ENCODE data around the gene DENND4C. TPM values are rescaled to one million over a fixed set of nuclear protein-coding genes. Genes with fewer than 3 reads are reported as not detected.

The DENND4C gene
- total RNA-seq, 3 donors from 2014 or later = 54.7 to 93.0 (median 72.3) TPM

DNA sequence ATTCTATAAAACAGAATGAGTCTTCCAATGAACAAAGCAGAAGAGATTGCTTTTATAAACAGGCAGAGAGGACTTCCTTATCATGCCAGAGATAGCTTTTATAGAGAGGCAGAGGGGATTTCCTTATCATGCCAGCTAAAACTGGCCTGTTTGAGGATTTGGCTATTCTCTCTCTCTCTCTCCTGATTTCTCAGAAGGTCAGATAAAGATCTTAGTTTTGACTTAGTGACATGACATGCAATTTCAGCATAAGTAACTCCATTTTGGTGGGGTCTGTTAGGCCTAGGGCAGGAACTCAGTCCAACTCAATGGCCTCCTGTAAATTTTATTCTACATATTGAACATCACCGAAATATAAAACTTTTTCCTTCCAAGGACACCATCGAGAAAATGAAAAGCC, 31.5 kb upstream of the DENND4C start:
- intact Hi-C loops (cut with DNase I, micrococcal nuclease) = no loop called here
- peak; percentile 54 for ATAC-seq
- Histone ChIP-seq H3K36me3 (ENCODE audit: low read depth) (no peaks in the 10 kb centered on the region), H3K4me1 (ENCODE audit: low read depth) (peaks cover 12% of the 10 kb centered on the region), H3K9me3 (no peaks in the 10 kb centered on the region), H3K4me3 (no peak overlapping the region)
- TF ChIP-seq, protein P1, sequence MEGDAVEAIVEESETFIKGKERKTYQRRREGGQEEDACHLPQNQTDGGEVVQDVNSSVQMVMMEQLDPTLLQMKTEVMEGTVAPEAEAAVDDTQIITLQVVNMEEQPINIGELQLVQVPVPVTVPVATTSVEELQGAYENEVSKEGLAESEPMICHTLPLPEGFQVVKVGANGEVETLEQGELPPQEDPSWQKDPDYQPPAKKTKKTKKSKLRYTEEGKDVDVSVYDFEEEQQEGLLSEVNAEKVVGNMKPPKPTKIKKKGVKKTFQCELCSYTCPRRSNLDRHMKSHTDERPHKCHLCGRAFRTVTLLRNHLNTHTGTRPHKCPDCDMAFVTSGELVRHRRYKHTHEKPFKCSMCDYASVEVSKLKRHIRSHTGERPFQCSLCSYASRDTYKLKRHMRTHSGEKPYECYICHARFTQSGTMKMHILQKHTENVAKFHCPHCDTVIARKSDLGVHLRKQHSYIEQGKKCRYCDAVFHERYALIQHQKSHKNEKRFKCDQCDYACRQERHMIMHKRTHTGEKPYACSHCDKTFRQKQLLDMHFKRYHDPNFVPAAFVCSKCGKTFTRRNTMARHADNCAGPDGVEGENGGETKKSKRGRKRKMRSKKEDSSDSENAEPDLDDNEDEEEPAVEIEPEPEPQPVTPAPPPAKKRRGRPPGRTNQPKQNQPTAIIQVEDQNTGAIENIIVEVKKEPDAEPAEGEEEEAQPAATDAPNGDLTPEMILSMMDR (IDR thresholded peaks at IDR 0.05) = no peak
- DNase-seq = no peak

DNA sequence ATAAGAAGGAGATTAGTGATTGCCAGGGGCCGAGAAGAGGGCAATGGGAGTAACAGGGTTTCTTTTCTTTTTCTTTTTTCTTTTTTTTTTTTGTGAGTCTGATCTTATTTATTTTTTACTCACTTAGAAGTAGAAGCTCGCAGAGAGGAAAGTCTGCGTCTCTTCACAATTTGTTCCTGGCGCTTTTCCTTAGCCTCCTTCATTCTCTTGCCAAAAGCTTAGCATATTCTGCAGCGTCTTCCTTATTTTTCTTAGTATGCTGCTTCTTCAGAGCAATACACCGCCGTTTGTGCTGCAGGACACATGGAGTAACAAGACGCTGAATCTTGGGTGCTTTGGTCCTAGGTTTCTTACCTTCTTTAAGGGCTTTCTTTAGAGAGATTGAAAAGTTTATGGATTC, 30.3 kb upstream of the DENND4C start:
- Histone ChIP-seq H3K36me3 (ENCODE audit: low read depth) (no peaks in the 10 kb centered on the region), H3K4me1 (ENCODE audit: low read depth) (peaks cover 12% of the 10 kb centered on the region), H3K9me3 (no peaks in the 10 kb centered on the region), H3K4me3 (no peak overlapping the region)
- DNase-seq (no peak), ATAC-seq (no peak)
- intact Hi-C loops (cut with DNase I, micrococcal nuclease) = no loop called here
- TF ChIP-seq, protein P1 (IDR thresholded peaks at IDR 0.05) = no peak

GRCh38 chr9:19201899-19202891, 28.3 kb upstream of the DENND4C start:
- Histone ChIP-seq H3K4me3 (no peak overlapping the region), H3K9me3 (no peaks in the 10 kb centered on the region), H3K4me1 (ENCODE audit: low read depth) (peaks cover 12% of the 10 kb centered on the region), H3K36me3 (ENCODE audit: low read depth) (no peaks in the 10 kb centered on the region)
- TF ChIP-seq, protein P1 (IDR thresholded peaks at IDR 0.05) = no peak
- intact Hi-C loops (cut with DNase I, micrococcal nuclease) = no loop called here
- ATAC-seq = peak; percentile 93
- peak; percentile 60 to 81 (median 61) for DNase-seq

DNA sequence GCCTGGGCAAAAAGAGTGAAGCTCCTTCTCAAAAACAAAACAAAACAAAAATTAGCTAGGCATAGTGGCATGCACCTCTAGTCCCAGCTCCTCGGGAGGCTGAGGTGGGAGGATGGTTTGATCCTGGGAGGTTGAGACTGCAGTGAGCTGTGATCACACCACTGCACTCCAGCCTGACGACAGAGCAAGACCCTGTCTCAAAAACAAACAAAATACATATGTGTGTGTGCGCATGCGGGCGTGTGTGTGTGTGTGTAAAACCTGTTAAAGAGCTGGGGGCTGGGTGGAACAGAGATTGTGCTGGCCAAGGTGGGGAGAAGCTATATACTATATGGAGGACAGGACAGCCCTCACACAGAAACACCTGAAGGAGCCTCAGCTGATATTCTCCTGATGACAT, 27.4 kb upstream of the DENND4C start:
- no peak overlapping the region for H3K4me3 ChIP-seq
- H3K9me3 ChIP-seq = no peaks in the 10 kb centered on the region
- H3K4me1 ChIP-seq (ENCODE audit: low read depth) = peaks cover 12% of the 10 kb centered on the region
- no peaks in the 10 kb centered on the region for H3K36me3 ChIP-seq (ENCODE audit: low read depth)
- TF ChIP-seq, protein P1 (IDR thresholded peaks at IDR 0.05) = no peak
- intact Hi-C loops (cut with DNase I, micrococcal nuclease) = no loop called here
- no peak for ATAC-seq
- no peak for DNase-seq

GRCh38 chr9:19208653-19209052, 21.8 kb upstream of the DENND4C start:
- no peak overlapping the region for H3K4me3 ChIP-seq
- DNase-seq (no peak), ATAC-seq (no peak)
- intact Hi-C loops (cut with DNase I, micrococcal nuclease) = no loop called here
- H3K9me3 ChIP-seq = no peaks in the 10 kb centered on the region
- TF ChIP-seq, protein P1 (IDR thresholded peaks at IDR 0.05) = no peak
- H3K36me3 ChIP-seq (ENCODE audit: low read depth) = no peaks in the 10 kb centered on the region
- no peaks in the 10 kb centered on the region for H3K4me1 ChIP-seq (ENCODE audit: low read depth)

All from mucosa of descending colon (tissue), 3 donors.